Frontal cortex (tissue), 4 donors: ENCODE results near the gene RAB15. TPM values are rescaled to one million over a fixed set of nuclear protein-coding genes. Genes with fewer than 3 reads are reported as not detected.

Experiments
- DNase-seq, 2 donors: peaks; one replicate each; pipeline ENCODE4 v3.0.0; 2012; ENCODE audit warnings: low spot score in 2 of 2
- FAIRE-seq: peaks from 2 replicates; lab custom pipeline; 2012; peaks lifted over from hg19 to GRCh38; lab: Jason Lieb, UNC
- total RNA-seq: library from RNA; depleted of rRNA; stranded (reverse); fragments of >200 nt; gene quantifications from one replicate; pipeline ENCODE4 v1.2.3, GENCODE V29; 2014
- donor health status: control.
- donor health status: control.
- donor health status: control.

RAB15 gene
- total RNA-seq, 1 donor from 2014 or later, result 24.1 TPM

DNA sequence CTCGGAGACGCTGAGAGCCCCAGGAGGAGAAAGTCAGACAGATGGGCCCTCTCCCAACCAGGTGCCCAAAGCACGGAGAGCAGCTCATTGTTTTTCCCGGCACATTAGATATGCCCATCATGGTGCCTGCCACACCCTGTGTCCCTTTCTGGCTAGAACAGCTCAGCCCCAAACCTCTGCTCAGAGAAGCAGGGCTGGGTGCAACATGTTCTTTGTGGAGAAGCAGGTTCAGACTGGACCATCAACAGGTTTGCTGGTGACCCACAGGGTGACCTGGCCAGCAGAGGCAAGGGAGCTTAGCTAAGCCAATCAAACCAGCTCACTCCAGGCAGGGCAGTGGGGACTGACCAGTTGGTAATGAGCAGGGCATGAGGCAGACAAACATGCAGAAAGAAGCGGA, 13.4 kb downstream of the RAB15 start:
- FAIRE-seq, result no peak
- DNase-seq, result no peak

DNA sequence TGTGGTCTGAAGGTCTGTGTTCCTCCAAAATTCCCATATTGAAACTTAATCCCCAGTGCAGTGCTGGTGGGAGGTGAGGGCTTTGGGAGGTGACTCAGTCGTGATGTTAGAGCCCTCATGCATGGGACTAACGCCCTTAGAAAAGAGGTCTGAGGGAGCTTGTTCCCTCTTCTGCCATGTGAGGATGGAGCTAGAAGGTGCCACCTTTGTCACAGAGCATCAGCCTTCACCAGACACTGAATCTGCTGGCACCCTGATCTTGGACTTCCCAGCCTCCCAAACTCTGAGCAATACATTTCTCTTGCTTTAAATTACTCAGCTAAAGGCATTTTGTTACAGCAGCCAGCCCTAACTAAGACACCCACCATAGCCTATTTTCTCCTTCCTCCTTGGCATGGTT, 13.9 kb downstream of the RAB15 start:
- no peak for DNase-seq
- no peak for FAIRE-seq

DNA sequence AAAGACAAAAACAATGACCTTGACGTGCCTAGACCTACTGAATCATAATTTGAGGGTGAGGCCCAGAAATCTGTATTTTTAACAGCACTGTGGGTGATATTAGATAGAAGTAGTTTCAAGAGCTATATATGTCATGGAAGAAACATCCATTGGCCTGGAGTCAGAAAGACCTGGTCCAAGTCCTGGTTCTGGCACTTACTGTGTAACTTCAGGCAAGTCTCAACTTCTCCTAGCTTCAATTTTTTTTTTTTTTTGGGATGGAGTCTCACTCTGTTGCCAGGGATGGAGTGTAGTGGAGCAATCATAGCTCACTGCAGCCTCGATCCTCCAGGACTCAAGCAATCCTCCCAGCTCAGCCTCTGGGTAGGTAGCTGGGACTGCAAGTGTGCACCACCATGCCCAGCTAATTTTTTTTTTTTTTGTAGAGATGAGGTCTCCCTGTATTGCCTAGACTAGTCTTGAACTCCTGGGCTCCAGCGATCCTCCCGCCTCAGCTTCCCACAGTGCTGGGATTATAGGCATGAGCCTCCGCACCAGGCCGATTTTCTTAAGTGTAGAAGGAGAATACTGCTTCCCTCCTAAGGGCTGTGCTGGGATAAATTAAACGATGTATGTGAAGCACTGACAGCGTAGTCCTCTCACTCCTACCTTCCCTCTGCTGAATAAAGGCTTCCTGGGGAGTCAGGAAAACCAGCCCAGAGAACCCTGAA, 15.3 kb downstream of the RAB15 start:
- no peak for FAIRE-seq
- DNase-seq, result no peak

GRCh38 chr14:64955297-64955696, 16.8 kb downstream of the RAB15 start:
- DNase-seq, result no peak
- no peak for FAIRE-seq

DNA sequence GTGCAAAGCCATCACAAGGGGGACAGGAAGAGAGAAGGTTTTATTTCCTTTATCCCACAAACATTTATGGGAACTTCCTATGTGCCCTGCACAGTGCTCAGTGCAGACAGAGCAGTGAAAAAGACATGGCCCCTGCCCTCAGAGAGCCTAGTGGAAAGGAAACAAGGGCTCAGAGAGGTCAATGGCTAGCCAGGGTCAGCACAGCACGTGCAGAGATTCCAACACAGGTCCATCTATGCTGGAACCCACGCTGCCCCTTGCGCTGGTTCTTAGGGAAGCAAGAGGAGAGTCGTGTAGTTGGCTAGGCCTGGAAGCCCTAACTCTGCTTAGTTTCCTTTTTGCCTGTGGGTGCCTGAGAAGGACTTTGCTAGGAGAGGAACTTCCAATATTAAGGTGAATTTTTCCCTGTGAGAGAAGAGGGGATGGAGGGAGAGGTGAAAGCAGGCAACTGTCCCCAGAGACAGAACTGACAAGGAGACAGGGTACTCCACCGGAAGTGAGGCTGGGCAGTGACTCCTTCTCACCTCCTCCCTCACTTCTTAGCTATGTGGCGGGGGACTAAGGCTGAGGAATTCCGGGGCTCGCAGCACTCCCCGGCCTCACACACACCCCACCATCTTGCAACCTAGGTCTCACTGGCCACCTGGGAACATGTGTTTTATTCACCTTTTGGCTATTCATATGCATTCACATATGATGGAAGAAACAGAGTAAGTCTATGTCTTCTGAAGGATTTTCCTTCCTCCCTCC, 17.5 kb downstream of the RAB15 start:
- FAIRE-seq (no peak), DNase-seq (no peak)

GRCh38 chr14:64953661-64954060, 18.5 kb downstream of the RAB15 start:
- DNase-seq (no peak), FAIRE-seq (no peak)

DNA sequence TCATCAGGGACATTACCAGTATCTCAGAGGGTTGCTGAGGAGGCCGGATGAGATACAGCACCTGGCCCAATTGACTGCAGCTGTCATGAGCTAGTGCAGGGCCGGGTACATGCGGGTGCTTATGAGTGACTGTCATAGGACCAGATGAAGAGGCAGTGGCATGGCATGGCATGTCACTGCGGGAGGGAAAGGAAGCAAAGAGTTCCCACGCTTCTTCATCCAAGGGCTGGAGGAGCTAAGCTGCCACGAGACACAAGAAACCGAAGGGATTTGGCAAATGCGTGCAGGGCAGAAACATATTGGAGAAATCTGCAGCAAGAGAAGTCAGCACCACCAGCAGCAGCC, 18.9 kb downstream of the RAB15 start:
- FAIRE-seq, result no peak
- DNase-seq, result no peak

DNA sequence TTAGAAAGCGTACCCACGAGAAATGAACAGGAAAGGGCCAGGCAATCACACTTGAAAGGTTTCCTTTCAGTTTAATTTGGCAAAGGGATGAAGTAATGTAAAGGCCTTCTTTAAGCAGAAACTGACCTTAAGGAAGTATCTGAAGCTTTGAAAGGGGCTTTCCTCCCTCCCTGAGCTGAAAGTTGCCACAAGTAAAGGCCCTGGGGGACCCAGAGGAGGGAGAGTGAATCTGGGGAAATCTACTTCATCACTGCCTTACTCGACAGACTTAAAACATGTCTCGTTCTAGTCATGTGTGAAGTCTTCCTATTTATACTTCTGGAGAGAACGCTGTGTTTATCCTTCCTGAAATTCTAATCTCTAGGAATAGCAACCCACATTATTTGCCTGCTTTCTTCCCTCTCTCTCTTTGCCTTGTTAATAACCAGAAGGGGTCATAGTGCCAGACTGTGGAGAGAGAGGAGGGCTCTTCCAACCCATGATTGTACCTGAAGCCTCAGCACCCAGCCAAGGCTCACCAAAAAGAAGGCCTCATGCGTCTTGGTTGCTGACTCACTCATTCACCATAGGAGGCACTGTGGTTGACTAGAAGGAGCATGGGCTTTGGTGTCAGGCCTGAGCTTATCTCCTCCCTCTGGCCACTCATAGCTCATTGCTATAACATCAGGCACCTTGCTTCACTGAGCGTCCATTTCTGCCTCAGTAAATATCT, 19.4 kb downstream of the RAB15 start:
- DNase-seq (no peak), FAIRE-seq (no peak)

DNA sequence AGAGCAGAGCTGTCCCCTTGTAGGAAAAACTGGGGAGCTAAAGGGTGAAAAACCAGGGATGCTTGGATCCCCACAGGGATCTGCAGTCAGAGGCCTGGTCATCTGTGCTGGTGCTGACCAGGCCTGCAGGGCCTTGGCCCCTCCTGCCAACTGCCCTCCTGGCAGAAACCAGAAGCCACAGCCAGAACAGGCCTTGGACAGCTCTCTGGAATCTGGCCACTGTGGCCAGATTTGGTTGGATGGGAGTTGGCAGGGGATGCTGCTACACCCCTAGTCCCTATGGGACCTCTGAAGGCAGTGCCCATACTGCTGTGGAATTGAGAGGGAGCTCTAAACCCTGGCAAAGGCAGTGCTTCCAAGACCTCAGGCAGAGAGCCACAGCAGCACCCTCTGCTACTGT, 20.4 kb downstream of the RAB15 start:
- FAIRE-seq, result no peak
- no peak for DNase-seq

DNA sequence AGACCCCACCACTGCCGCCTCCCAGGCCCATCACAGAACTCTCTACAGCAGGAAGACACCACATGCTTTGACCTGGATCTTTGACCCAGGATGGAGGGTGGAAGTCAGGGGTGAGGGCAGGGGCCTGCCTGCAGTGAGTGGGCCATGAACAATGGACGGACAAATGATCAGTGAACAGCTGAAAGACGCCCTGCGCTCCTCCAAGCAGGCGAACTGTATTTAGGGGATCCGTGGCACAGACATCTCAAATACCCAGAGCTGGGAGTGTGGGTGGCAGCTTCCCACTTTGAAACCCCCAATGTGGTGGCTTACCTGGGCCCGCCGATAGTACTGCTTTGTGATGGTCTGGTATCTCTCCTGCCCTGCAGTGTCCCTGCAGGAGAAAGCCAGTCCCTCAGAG, 20.8 kb downstream of the RAB15 start:
- DNase-seq, result no peak
- no peak for FAIRE-seq

DNA sequence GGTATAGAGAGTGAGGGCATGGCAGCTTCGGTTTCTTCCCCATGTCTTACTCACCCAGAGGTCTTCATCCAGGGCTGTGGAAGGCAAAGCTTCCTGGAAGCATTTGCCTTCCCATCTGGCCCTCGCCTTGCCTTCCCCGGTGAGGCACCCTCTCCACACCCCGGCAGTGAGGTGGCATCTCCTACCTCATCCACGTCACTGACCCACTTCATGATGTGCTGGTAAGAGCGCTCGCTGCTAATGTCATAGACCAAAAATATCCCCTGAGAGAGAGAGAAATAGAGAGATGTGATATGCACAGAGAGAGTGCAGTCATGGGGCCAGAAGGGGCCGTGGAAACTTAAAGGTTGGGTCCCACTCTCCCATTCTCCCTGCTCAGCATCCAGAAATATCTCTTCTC, 21.2 kb downstream of the RAB15 start:
- DNase-seq, result no peak
- FAIRE-seq, result no peak

DNA sequence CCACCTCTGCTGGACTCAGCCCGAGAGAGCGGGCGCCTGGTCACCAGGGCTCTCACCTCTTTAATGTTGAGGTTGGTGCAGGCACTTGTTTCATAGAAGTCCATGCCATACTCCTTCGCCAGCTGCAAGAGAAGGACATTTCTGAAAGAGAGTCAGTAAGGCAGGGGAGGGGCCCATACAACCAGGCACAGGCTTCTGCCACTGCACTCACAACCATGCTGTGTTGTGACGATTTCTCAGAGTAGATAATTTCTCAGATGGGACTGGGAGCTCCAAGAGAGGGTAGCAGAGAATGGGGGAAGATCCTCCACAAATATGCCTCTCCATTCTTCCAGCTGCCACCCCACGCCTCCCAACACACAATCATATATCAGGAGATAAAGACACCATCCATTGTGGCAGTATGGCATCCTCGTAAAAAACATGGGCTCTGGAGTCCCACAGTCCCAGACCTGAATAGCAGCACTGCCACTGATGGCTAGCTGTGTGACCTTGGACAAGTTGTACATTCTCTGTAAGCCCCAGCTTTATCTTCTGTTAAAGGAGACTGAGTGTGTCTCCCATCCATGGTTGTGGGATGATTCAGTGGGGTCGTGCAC, 23.4 kb downstream of the RAB15 start:
- DNase-seq, result no peak

GRCh38 chr14:64947710-64948611, 24.2 kb downstream of the RAB15 start:
- DNase-seq, result no peak
- no peak for FAIRE-seq

More for the DNA sequence above, 23.4 kb downstream of the RAB15 start:
- no peak for FAIRE-seq

GRCh38 chr14:64946310-64947045, 25.7 kb downstream of the RAB15 start:
- FAIRE-seq (no peak), DNase-seq (no peak)

DNA sequence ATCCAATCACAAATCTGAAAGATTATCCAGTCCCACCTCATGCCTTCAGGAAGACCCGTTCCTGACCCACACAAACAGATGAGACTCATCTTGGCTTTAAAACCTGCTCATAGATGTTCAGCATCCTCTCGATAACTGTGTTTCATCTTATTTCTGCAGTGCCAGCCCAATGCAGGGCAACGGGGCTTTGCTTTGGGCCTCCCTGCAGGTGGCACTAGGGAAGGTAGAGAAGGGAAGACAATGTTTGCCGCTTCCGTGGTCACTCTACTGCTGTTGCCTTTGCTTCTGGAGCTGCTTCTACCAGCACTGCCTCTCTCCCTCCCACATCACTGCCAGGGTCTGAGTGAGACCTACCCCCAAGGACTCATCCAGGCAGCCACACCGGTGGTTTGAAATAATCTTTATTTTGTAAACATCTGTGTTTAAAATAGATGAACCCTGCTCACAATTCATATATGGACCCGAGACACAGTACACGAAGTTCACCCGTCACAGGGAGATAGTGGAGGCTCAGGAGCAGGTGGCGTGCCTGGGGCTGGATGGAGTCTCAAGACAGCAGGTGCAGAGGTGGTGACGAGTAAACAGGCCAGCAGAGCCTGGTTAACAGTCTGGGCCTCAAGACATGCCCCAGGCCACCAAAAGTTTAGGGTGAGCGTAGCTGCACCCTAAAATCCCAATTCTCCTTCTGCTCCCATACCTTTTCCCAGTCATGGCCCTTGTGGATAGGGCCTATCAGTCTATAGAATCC, 26.5 kb downstream of the RAB15 start:
- no peak for DNase-seq
- no peak for FAIRE-seq

- FAIRE-seq (no peak), DNase-seq (no peak)
Observed at GRCh38 chr14:64944861-64945260, 27.3 kb downstream of the RAB15 start.

GRCh38 chr14:64944041-64944440, 28.1 kb downstream of the RAB15 start:
- FAIRE-seq, result no peak
- no peak for DNase-seq

GRCh38 chr14:64943556-64943955, 28.6 kb downstream of the RAB15 start:
- no peak for DNase-seq

More at GRCh38 chr14:64943556-64943955, 28.6 kb downstream of the RAB15 start:
- FAIRE-seq, result no peak
